C4-2B (cell line): Measurements from ENCODE around the gene ATOSB.

ENCODE experiments used
- ZFX ChIP-seq: fragments of 450-650 bp; IDR thresholded peaks from 2 replicates; pipeline ENCODE4 v1.6.1; 2017
- TF ChIP-seq, protein P1 (sequence below): fragments of 450-650 bp; conservative IDR thresholded peaks from 2 replicates; pipeline ENCODE4 v1.5.1; 2017; ENCODE audit warnings: mild to moderate bottlenecking

DNA sequence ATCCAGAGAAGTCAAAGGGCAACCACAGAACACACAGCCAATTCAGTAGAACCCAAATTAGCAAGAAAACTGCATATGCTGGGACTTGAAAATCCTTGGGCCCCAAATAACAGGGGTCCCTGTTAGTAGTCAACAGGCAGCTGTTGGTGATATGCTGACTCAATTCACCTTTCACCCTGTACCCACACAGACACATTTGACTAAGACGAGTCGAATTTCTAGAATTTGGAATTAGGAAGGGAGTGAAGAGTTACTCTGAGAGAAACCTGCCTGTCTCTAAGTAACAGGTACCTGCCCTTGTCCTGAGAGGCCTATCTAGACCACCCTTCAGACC lies 42.4 kb downstream of the ATOSB start:
- TF ChIP-seq, protein P1, sequence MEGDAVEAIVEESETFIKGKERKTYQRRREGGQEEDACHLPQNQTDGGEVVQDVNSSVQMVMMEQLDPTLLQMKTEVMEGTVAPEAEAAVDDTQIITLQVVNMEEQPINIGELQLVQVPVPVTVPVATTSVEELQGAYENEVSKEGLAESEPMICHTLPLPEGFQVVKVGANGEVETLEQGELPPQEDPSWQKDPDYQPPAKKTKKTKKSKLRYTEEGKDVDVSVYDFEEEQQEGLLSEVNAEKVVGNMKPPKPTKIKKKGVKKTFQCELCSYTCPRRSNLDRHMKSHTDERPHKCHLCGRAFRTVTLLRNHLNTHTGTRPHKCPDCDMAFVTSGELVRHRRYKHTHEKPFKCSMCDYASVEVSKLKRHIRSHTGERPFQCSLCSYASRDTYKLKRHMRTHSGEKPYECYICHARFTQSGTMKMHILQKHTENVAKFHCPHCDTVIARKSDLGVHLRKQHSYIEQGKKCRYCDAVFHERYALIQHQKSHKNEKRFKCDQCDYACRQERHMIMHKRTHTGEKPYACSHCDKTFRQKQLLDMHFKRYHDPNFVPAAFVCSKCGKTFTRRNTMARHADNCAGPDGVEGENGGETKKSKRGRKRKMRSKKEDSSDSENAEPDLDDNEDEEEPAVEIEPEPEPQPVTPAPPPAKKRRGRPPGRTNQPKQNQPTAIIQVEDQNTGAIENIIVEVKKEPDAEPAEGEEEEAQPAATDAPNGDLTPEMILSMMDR: no peak
- no peak for TF ChIP-seq ZFX
